Stimulated activated CD4-positive, alpha-beta T cell treated with anti-CD3 and anti-CD28 coated beads, Interleukin-15, amount 100 ng/mL, for 24 hours (primary cell): Measurements from ENCODE around the gene ADAMTS9.

Source experiments
- DNase-seq: peaks from one replicate; pipeline ENCODE4 v3.0.0-alpha.2; 2020

Gene ADAMTS9

DNA sequence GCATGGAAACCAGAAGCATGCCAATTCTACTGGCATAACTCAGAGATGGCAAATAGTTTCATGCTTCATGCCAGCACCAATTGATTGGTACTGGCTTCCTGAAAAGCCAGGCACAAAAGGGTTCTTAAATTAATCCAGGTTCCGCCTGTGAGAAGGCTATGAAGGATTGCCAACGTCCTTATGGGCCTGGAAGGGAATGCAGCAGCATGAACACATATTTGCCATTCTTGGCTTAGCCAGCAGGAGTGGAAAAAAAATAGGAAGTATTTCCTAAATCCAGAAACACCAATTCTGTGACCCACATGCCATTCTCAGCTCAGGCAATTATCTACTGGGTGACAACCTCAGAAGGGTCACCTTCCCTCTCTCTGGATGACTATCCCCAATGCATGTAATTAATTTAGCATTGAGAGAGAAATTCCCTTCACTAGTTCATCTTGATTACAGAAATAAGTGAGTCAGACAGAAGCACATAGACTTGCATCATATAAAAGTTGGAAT is 36.0 kb downstream of the ADAMTS9 start:
- no peak for DNase-seq

DNA sequence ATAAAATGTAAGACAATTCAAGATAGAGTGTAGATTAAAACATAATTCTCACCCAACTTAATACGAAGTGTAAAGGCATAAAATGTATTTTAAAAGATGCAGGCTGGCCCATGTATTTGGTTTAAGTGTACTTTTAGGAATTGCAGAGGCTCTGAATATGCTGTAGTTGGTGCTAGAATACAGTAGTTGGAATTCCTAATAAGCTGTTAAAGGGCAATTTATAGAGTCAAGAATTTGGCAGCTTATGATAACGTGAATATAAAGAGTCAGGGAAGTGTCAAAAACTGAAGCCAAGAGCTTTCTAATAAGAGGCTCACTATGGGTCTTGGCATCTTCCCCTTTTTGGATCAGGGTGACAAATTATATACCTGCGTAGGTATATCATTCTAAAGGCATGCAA is 36.5 kb downstream of the ADAMTS9 start:
- no peak for DNase-seq

DNA sequence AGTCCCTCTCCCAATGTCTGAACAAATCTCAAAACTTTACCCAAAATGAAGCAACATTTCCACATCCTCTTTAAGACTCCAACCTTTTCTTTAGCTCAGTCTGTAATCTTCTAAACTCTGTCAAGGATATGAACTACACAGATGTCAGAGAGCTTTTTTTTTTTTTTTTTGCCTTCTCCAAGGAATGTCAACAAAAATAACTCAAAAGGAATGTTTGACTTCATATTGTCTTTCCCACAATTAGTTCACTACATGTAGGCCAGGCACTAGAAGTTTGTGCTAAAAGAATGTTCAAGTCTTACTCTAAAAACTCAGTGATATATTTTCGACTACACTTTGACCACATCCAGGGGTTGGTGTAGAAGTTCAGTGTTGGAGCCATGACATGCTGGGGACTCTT is 37.1 kb downstream of the ADAMTS9 start:
- no peak for DNase-seq

DNA sequence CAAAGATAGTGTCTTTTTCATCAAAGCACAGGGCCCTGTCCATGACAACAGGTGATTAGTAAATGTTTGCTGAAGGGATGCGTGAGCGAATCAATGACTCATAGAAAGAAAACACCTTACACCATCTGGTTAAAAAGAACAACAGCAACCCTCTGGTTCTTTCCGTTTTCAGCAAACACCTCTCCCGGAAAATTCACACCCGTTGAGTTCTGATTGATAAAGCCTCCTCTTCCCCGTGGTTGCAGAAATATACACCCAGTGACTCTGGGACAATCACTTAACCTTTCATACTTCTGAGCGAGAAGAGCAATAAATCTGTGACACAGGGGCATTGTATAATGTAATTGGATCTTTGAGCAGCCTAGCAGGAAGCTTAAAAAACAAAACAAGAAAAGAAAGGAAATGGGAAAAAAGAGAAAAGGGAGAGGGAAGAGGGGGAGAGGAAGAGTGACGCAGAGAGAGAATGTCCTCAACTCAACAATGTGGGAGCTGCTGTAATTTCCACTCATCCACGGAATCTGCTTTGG is 37.6 kb downstream of the ADAMTS9 start:
- DNase-seq = no peak

DNA sequence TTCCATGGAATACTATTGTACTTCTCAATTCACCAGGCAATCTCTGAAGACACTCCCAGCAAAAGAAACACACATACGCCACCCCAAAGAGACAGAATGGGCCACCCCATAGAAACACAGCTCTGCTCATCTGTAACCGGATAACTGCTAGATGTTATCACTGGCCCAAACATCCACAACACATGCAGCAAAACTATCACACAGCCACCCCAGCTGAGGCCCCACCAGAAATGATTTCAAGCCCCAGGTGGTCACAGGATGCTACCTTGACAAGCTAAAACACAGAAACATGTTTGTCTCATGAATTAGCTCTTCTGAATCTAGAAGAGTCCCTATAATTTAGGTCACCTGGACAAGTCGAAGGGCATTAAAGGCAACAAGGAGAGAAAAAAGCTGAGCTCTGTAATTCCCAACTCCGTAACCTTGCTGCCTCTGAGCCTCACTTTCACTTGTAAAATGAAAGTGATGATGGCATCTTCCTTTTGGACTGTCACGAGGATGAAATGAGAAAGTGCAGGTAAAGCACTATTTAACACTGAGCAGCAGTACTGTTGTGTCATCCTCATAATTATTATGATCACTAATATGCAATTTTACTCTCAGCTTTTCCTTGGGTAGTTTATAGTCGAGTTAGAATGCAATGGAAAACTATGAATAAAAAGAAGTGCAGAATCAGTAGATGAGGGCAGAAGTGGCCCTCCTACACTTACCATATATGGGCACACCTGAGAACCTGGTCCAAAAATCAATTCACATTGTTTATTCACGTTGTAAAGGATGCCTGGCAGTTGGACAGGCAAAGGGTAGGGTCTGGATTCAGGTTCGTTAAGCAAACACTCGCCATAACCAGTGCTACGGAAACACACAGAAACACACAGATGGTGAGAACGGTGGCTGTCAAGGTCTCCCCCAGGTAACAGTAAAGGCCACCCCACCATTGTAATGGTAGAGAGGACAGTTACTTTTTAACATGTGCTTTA is 38.6 kb downstream of the ADAMTS9 start:
- DNase-seq = no peak

DNA sequence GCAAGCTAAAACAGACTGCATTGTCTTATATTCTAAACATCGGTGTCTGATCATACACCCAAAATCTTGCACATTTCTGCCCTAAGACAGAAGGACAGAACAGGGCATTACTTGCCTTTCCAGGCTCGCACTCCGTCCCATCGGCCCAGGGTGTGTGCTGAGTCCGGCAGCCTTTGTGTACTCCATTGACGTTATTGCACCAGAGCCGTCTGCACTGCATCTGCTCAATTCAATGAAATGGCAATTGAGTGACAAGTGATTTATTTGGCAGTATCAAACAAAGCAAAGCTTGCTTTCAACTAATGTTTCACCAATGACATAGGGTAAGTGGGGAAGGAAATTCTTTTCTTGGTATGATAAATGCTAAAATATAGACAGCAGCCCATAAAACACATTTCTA is 40.0 kb downstream of the ADAMTS9 start:
- no peak for DNase-seq

DNA sequence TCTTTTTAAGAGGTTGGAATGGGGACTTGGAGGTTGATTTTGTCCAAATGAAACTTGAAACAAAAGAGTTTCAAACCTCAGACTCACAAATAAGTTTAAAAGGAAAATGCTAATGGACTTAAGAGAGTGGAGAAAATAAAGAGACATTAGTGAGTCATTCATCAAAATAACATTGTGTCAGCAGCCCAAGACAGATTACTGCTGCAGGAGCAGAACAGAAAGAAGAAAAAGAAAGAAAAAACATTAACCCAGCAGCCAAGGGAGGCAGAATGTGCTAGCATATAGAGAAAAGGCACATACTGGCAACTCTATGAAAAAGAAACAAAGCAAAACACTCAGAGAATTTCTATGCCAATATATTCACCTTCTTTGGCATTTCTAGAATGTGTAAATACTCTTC is 42.6 kb downstream of the ADAMTS9 start:
- DNase-seq = no peak

DNA sequence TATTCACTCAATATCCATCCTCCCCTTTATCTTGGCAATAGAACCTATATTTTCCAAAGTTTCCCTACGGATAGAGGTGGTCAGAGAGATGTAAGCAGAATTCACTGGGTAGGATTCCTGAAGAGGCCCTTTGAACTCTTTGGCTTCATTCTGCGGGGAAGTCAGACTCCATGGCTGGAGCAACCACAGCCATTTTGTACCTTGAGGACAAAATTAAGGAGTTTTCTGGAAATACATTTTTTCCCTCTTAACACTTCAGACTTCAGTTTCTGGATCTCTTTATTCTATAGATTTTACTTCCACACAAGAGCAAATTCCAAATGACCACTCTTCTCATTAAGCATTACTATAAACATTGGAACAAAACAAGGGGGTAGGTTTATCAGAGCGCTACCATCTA is 43.3 kb downstream of the ADAMTS9 start:
- no peak for DNase-seq

DNA sequence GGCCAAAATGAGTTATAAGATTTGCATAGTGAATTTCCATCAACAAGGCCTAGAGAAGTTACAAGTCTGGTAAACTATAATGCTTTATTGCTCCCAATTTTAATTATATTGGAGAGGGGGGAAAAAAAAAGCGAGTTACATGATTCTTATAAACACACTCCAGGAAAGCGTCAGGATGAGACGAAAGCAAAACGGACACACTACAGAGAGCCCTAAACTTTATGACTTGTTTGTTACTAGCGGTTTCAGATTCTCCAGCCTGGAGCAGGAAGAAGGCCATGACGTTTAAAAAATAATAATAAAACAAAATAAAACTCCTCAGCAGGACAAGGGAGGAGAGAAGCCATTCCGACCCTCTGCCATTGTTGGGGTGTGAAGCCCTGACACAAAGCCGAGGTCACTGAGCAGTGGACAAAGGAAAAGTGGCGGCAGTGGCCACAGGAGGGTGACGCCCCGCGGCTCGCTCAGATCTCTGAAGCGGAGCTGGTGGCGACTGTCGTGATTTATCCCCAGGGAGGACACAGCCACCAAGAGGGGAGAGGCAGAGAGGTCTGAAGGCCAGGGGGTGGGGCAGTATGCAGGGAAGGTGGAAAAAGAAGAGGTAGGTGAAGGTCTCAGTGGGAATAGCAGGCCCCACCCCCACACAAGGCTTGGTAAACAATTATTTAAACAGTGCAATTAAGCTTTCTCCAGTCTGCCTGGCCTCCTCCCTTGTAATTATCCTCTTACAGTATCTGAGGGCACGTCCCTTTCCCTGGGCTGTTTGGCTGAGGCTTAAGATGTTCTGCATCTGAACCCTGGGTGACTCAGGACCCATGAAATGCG is 45.3 kb downstream of the ADAMTS9 start:
- no peak for DNase-seq

DNA sequence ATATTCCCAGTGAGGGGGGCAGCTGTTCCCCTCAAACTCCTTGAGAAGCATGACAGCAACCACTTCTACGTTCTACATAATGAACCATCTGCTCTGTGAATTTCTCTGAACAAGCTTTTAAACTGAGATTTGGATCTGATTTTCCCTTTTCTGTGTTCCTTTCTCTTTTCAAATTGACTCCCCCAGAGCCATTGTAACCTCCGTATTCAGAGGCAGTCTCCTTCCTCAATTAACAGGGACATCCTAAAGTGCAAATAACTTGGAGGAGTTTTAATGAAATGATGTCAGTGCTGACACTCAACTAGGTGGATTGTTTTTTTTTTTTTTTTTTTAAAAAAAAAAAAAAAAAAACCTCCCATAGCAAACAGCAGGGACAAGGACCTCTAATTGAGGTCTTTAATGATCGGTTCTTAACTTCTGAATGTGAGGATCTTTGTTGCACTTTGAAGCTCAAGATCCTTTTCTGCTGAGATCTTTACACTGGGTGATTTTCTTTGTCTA is 48.8 kb downstream of the ADAMTS9 start:
- no peak for DNase-seq

DNA sequence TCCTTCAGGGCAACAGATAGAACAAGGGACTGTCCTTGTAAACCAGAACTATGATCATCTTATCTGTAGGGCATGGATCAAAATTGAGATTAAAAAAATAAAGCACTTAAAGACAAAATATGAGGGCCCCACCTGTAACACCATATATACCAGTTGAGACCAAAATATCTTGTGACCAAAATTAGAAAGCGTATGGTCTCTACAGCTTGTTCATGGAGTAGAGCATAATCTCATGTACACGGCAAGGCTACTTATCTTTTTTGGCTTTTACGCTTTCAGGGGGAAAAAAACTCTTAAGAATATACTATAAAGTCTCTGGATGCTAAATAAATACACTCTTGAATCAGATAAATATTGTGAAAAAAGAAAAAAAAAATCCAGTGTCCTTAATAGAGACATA is 49.3 kb downstream of the ADAMTS9 start:
- no peak for DNase-seq

DNA sequence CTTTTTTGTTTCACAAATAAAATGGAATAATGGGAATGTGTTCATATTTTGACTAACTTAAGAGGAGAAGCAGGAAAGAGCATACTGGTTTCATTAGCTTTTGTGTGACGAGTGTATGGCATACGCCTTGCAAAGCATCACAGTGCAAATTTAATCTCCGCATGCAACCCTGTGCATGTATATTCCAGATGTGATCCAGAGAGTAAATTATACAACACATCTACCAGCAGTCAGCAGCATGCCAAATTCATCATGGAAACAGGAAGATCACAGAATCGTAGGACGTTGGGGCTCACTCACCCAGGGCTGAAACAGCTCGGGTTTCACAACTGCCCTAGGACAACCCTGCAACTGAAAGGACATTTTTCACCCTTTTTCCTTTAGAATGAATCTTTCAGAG is 53.4 kb downstream of the ADAMTS9 start:
- no peak for DNase-seq

DNA sequence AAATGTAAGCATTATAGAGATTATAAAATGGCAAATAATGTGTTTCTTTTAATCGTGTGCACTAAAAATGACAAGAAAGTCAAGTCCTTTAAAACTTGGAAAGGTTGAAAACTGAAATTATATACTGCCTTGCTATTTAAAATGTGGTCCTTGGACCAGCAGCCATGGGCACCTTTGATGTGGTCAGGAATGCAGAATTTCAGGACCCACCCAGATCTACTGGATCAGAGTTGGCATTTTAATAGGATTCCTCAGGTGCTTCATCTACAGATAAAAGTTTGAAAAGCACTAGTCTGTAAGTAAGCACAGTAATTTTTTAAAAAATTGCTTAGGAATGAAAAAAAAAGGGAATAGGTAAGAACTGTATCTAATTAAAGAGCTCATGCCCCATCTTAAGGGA is 55.8 kb downstream of the ADAMTS9 start:
- no peak for DNase-seq

DNA sequence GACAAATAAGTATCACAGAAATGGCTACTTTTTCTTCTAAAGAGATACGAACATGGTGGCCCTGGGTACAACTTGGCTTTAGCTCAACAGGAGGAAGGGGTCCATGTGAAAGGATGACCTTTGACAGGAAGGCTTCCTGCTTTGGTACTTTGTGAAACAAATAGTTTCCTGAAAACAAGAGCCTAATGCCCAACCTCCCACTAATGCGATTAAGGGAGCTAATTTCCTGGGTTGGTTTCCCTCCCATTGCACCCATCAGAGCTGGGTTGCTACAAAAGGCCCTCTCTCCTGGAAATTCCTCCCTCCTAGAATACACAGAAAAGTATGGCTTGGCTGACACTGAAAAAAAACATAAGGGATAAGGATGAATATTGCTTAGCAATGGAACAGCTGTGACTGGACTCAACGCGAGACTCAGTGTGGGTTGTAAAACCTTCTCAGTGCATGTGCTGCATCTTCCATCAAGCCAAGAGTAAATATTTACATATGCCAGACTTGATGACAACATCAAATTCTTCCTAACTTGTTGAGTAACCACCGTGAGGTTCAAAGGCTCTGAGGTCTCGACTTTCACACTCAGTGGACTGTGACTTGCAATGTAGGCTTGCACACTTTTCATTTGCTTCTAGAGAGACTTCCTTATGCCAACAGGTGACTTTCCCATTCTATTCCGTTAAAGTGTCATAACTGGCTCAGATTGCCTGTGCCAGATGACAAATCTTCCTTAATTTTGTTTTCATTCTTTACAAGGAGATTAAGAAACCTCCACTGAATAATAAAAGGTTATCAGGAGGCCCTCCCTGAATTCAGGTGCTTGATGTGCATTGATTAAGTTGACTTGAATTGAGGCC is 60.1 kb downstream of the ADAMTS9 start:
- no peak for DNase-seq

DNA sequence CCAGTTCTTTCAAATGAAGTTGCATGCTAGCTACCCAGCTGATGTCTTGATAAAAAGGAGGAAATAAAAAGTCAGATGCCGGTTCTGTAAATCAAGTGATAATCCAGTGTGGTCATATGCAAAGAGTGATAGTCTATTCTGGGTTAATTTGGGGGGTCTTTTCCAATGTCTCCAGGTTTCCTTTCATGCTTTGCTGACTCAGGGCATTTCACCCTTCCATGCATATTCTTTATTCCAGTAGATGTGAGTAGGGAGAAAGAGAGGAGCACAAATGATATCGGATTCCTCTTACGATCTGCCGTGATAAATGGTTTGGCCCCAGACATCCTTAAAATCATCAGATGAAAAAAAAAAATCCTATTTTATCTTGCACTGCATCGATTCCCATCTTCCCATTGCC is 60.8 kb downstream of the ADAMTS9 start:
- no peak for DNase-seq

DNA sequence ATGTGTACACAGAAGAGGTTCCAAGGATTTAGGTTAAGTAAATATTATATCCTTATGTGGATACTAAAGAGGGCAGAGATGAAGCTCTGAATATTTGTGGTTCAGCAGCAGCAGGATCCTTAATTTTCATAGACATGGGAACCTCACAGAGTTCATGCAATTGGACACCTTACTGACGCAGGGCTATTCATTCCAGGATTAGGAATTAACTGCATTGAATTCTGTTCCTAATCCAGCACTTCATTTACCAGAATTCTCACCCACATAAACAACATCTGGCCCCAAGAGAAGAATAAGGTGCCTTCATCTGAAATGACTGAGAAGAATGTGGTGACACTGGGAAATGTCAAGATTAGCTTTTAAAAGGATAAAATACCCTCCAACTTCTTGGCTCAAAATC is 62.4 kb downstream of the ADAMTS9 start:
- DNase-seq = no peak

DNA sequence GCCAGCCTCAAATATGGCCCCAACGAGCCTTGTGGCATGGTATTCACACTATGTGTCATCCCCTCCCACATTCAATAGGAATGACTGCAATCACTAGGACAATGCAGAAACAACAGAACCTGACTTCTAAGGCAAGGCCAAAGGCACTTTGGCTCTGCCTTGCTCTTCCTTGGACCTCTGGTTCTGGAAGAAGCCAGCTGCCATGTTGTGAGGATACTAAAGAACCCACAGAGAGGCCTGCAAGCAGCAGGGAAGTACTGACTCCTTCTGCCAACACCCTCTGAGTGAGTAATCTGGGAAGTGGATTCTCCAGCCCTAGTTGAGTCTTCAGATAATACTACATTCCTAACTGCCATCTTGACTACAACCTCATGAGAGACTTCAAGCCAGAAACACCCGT is 64.7 kb downstream of the ADAMTS9 start:
- no peak for DNase-seq

DNA sequence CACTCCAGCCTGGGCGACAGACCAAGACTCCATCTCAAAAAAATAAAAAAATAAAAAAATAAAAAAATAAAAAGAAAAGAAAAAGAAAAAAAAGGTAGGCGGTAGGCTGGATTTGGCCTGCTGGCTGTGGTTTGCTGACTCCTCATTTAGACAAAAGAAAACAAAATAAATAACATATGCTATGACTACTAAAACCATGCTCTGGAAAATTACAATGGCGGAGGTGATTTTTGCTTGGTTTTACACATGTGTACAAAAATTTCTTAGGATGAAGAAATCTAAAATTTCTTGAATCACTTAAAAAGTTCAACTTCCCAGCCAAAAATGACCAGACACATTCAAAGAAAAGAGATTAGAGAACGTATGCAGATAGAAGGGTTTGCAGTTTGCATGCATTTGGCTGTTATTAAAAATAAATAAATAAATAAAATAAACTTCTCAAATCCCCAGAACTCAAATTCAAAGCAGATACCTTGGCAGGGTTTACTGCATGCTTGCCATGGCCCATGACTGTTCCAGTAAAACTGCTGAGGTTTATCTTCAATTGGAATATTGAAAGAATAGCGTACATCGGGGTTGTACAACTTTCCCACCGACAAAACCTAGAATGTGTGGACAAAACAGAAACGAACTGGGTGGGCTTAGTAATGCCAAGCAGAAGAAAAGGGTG is 65.9 kb downstream of the ADAMTS9 start:
- DNase-seq = no peak

DNA sequence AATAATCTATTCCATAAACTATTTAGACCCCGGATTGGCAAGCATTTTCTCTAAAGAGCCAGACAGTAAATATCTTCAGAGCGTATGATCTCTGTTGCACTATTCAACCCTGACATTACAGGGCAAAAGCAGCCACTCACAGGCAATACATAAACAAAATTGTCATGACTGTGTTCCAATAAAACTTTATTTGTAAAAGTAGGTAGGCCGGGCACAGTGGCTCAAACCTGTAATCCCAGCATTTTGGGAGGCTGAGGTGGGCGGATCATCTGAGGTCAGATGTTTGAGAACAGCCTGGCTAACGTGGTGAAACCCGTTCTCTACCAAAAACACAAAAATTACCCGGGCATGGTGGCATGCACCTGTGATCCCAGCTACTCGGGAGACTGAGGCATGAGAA is 66.5 kb downstream of the ADAMTS9 start:
- no peak for DNase-seq

DNA sequence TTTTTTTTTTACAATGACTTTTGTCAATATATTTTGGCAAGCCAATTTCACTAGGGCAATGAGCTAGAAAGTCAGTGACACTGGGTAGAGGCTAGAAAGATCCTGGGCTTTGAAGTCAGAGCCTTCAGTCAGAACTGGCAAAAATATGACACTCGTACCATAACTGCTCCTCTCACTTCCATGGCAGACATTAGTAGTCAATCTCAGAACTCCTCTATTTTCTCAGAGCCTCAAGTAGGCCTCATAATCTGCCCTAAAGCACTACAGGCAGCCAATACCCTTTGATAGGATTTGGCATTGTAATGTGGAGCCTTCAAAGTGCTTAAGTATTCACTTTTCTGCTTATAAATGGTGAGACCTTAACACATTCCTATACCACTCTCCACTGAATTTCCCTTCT is 67.8 kb downstream of the ADAMTS9 start:
- no peak for DNase-seq

DNA sequence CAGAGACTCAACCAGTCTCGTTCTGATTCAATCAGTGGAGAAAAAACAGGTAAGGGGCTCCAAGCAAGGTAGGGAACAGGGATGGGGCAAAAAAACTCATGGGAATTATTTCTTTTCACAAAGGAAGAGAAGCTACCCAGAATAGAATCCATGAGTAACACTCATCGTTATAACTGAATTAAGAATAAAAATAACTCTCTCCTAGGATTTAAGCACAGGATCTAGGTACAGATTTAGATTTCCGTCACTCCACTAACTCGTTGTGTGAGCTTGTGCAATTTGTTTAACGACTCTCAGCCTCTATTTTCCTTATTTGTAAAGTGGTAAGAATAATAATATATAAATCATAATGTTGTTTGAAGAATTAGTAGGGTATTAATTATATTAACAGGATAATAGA is 68.6 kb downstream of the ADAMTS9 start:
- DNase-seq = no peak

DNA sequence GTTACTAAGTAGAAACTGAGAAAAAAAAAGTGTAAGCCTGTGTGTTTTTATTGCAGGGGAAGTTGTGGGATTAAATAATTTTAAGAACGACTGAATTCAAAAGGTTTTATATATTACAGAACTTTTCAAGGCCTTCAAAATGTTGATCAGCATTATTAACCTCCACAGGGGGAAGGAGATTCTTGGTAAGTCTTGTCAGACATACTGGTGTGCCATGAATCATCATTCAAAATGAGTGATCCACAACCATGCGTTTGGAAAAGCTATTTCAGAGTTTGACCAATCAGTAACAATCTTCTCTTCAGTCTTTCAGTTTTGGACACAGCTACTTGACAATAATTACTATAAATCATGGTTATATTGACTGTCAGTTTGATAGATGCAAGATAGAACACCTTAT is 70.2 kb downstream of the ADAMTS9 start:
- DNase-seq = no peak
